ENCODE data around the gene NAXE.

- TF ChIP-seq CTCF (IDR thresholded peaks at IDR 0.05; ENCODE audit: poor library complexity) (no peak), EZH2 (IDR thresholded peaks at IDR 0.05; ENCODE audit: borderline replicate concordance) (no peak), EZH2phosphoT487 (IDR thresholded peaks at IDR 0.05; ENCODE audit: low read depth, severe bottlenecking, unreplicated experiment) (no peak)
Measured at GRCh38 chr1:156553860-156554485, 37.6 kb upstream of the NAXE start.
